NCI-H187 (cell line): ENCODE data around the gene SMYD2.

Source experiments
- DNase-seq, 2 experiments: peaks; one replicate each; lab custom pipeline; 2025; lab: John Stamatoyannopoulos, UW

SMYD2 gene

GRCh38 chr1:214303141-214303930 lies 22.4 kb downstream of the SMYD2 start:
- no peak for DNase-seq

- no peak for DNase-seq
Measured at GRCh38 chr1:214305164-214305751, 24.3 kb downstream of the SMYD2 start.

GRCh38 chr1:214306269-214306668 lies 25.3 kb downstream of the SMYD2 start:
- no peak for DNase-seq

- DNase-seq = no peak
Measured at GRCh38 chr1:214310010-214310409, 29.1 kb downstream of the SMYD2 start.

GRCh38 chr1:214310777-214311690 lies 30.1 kb downstream of the SMYD2 start:
- DNase-seq = no peak

GRCh38 chr1:214312530-214313051 lies 31.6 kb downstream of the SMYD2 start:
- no peak for DNase-seq

- DNase-seq = no peak
Measured at GRCh38 chr1:214314178-214314843, 33.4 kb downstream of the SMYD2 start.

- no peak for DNase-seq
Measured at GRCh38 chr1:214316593-214316992, 35.6 kb downstream of the SMYD2 start.

- DNase-seq = no peak
Measured at GRCh38 chr1:214317300-214317699, 36.3 kb downstream of the SMYD2 start.

GRCh38 chr1:214317734-214318133 lies 36.8 kb downstream of the SMYD2 start:
- no peak for DNase-seq

- no peak for DNase-seq
Measured at GRCh38 chr1:214318356-214318755, 37.4 kb downstream of the SMYD2 start.

- DNase-seq = no peak
Measured at GRCh38 chr1:214318956-214319736, 38.2 kb downstream of the SMYD2 start.

- DNase-seq = no peak
Measured at GRCh38 chr1:214319938-214320337, 39.0 kb downstream of the SMYD2 start.

- DNase-seq = no peak
Measured at GRCh38 chr1:214321705-214322453, 40.9 kb downstream of the SMYD2 start.

GRCh38 chr1:214324896-214325800 lies 44.2 kb downstream of the SMYD2 start:
- no peak for DNase-seq

- DNase-seq = no peak
Measured at GRCh38 chr1:214326406-214326805, 45.4 kb downstream of the SMYD2 start.

- DNase-seq = no peak
Measured at GRCh38 chr1:214327514-214327913, 46.6 kb downstream of the SMYD2 start.

GRCh38 chr1:214328770-214329469 lies 48.0 kb downstream of the SMYD2 start:
- DNase-seq = peak; percentile 29 to 46
